ENCODE measurements around the gene CRLF1.

GRCh38 chr19:18611327-18612050 is 4.9 kb upstream of the CRLF1 start:
- TF ChIP-seq CTCF (IDR thresholded peaks at IDR 0.05) (no peak), POLR2A (IDR thresholded peaks at IDR 0.05) (no peak)
